Measurements from ENCODE around the gene RPAIN. TPM values are rescaled to one million over a fixed set of nuclear protein-coding genes. Genes with fewer than 3 reads are reported as not detected.

Gene RPAIN
- total RNA-seq, 4 donors from 2014 or later = 35.9 to 53.0 (median 40.6) TPM

GRCh38 chr17:5430413-5430999 is 10.5 kb downstream of the RPAIN start:
- no peak for TF ChIP-seq CTCF (IDR thresholded peaks at IDR 0.05; ENCODE audit: low read depth)

GRCh38 chr17:5431949-5432556 is 12.1 kb downstream of the RPAIN start:
- TF ChIP-seq CTCF (IDR thresholded peaks at IDR 0.05; ENCODE audit: low read depth) = no peak

GRCh38 chr17:5434984-5435383 is 15.0 kb downstream of the RPAIN start:
- TF ChIP-seq CTCF (IDR thresholded peaks at IDR 0.05; ENCODE audit: low read depth) = no peak

GRCh38 chr17:5437721-5438317 is 17.8 kb downstream of the RPAIN start:
- no peak for TF ChIP-seq CTCF (IDR thresholded peaks at IDR 0.05; ENCODE audit: low read depth)

- no peak for TF ChIP-seq CTCF (IDR thresholded peaks at IDR 0.05; ENCODE audit: low read depth)
Observed at GRCh38 chr17:5438716-5439445, 18.9 kb downstream of the RPAIN start, which contains the start of gene C1QBP. Gene C1QBP, minus strand, starts transcription at chr17:5439155. Its CDS starts 82 bp downstream, at chr17:5439073.

- TF ChIP-seq CTCF (IDR thresholded peaks at IDR 0.05; ENCODE audit: low read depth) = no peak
Observed at GRCh38 chr17:5439446-5439764, 19.4 kb downstream of the RPAIN start.

GRCh38 chr17:5443728-5444127 is 23.7 kb downstream of the RPAIN start:
- no peak for TF ChIP-seq CTCF (IDR thresholded peaks at IDR 0.05; ENCODE audit: low read depth)

Measured in subcutaneous adipose tissue (tissue), 4 donors.